ENCODE data around the gene TRIM7.
"Not testable (repeated sequence)": the region's sequence is repeated elsewhere in the genome, so short reads cannot be mapped to it uniquely, and the experiment has no call there.

TRIM7 gene

GRCh38 chr5:181233088-181233800 lies 28.2 kb upstream of the TRIM7 start:
- DNase-seq (ENCODE audit: low read depth) = no peak

GRCh38 chr5:181232593-181232992 lies 27.6 kb upstream of the TRIM7 start:
- DNase-seq (ENCODE audit: low read depth) = no peak

GRCh38 chr5:181231432-181231831 lies 26.4 kb upstream of the TRIM7 start:
- no peak for DNase-seq (ENCODE audit: low read depth)

GRCh38 chr5:181230551-181230950 lies 25.6 kb upstream of the TRIM7 start:
- no peak for DNase-seq (ENCODE audit: low read depth)

GRCh38 chr5:181229996-181230395 lies 25.0 kb upstream of the TRIM7 start:
- DNase-seq (ENCODE audit: low read depth) = no peak

GRCh38 chr5:181224390-181225229 lies 19.6 kb upstream of the TRIM7 start:
- peak; percentile 44 for DNase-seq (ENCODE audit: low read depth)

GRCh38 chr5:181223729-181224389 lies 18.9 kb upstream of the TRIM7 start:
- DNase-seq (ENCODE audit: low read depth) = no peak

GRCh38 chr5:181223058-181223728 lies 18.2 kb upstream of the TRIM7 start, which contains the start of gene TRIM41:
Gene TRIM41, plus strand, starts transcription at chr5:181223281. Its CDS starts 719 bp downstream, at chr5:181224000.
- peak; percentile 95 for DNase-seq (ENCODE audit: low read depth)

- DNase-seq (ENCODE audit: low read depth) = peak; percentile 34
Observed at GRCh38 chr5:181222630-181223057, 17.6 kb upstream of the TRIM7 start.

- peak; percentile 86 for DNase-seq (ENCODE audit: low read depth)
Observed at GRCh38 chr5:181221792-181222629, 17.0 kb upstream of the TRIM7 start.

- DNase-seq (ENCODE audit: low read depth) = peak; percentile 61
Observed at GRCh38 chr5:181221105-181221791, 16.3 kb upstream of the TRIM7 start.

- DNase-seq (ENCODE audit: low read depth) = no peak
Observed at GRCh38 chr5:181220178-181220515, 15.2 kb upstream of the TRIM7 start.

- no peak for DNase-seq (ENCODE audit: low read depth)
Observed at GRCh38 chr5:181219262-181220177, 14.5 kb upstream of the TRIM7 start.

GRCh38 chr5:181218795-181219124 lies 13.8 kb upstream of the TRIM7 start:
- DNase-seq (ENCODE audit: low read depth) = no peak

GRCh38 chr5:181217803-181218062 lies 12.7 kb upstream of the TRIM7 start:
- DNase-seq (ENCODE audit: low read depth) = peak; percentile 18

GRCh38 chr5:181217111-181217802 lies 12.3 kb upstream of the TRIM7 start:
- peak; percentile 58 for DNase-seq (ENCODE audit: low read depth)

- no peak for DNase-seq (ENCODE audit: low read depth)
Observed at GRCh38 chr5:181215997-181216989, 11.3 kb upstream of the TRIM7 start.

- not testable (repeated sequence) for DNase-seq (ENCODE audit: low read depth)
Observed at GRCh38 chr5:181214249-181214648, 9.3 kb upstream of the TRIM7 start.

Measured in T-helper 22 cell (primary cell).